ENCODE measurements around the gene MMAA.
"Not testable (repeated sequence)": the region's sequence is repeated elsewhere in the genome, so short reads cannot be mapped to it uniquely, and the experiment has no call there.

MMAA gene

GRCh38 chr4:145625677-145626622 is 6.8 kb downstream of the MMAA start:
- no peak for DNase-seq
- intact Hi-C loops (cut with DNase I): loop anchor here (10.0 kb wide), 1 partner anchor 199 kb away; no protein-coding TSS in a partner anchor

GRCh38 chr4:145626623-145626982 is 7.4 kb downstream of the MMAA start:
- intact Hi-C loops (cut with DNase I): loop anchor here (10.0 kb wide), 1 partner anchor 198 kb away; no protein-coding TSS in a partner anchor
- no peak for DNase-seq

- no peak for DNase-seq
- intact Hi-C loops (cut with DNase I): no loop called here
These were observed 15.9 kb downstream of the MMAA start for GRCh38 chr4:145635117-145635516.

GRCh38 chr4:145635630-145636029 is 16.4 kb downstream of the MMAA start:
- intact Hi-C loops (cut with DNase I): no loop called here
- DNase-seq: no peak

- intact Hi-C loops (cut with DNase I): no loop called here
These were observed 20.1 kb downstream of the MMAA start for GRCh38 chr4:145639186-145639698.

GRCh38 chr4:145640236-145640635 is 21.1 kb downstream of the MMAA start:
- intact Hi-C loops (cut with DNase I); DNase-seq: not testable (repeated sequence)

More at GRCh38 chr4:145639186-145639698, 20.1 kb downstream of the MMAA start:
- no peak for DNase-seq

GRCh38 chr4:145643295-145643694 is 24.1 kb downstream of the MMAA start:
- intact Hi-C loops (cut with DNase I): no loop called here
- no peak for DNase-seq

- no peak for DNase-seq
- intact Hi-C loops (cut with DNase I): no loop called here
These were observed 25.5 kb downstream of the MMAA start for GRCh38 chr4:145644699-145645098.

- no peak for DNase-seq
- intact Hi-C loops (cut with DNase I): no loop called here
These were observed 37.0 kb downstream of the MMAA start for GRCh38 chr4:145656156-145656555.

- peak in 3 of 10 donors; percentile 23 to 50 (median 27) for DNase-seq
- intact Hi-C loops (cut with DNase I): no loop called here
These were observed 40.9 kb downstream of the MMAA start for GRCh38 chr4:145660064-145660463.

- intact Hi-C loops (cut with DNase I): no loop called here
- no peak for DNase-seq
These were observed 44.0 kb downstream of the MMAA start for GRCh38 chr4:145663194-145663593.

GRCh38 chr4:145665773-145666172 is 46.6 kb downstream of the MMAA start:
- intact Hi-C loops (cut with DNase I): no loop called here

GRCh38 chr4:145670422-145670821 is 51.2 kb downstream of the MMAA start:
- intact Hi-C loops (cut with DNase I): no loop called here
- DNase-seq: no peak

More at GRCh38 chr4:145665773-145666172, 46.6 kb downstream of the MMAA start:
- DNase-seq: no peak

GRCh38 chr4:145679520-145679919 is 60.3 kb downstream of the MMAA start:
- intact Hi-C loops (cut with DNase I): no loop called here
- no peak for DNase-seq

GRCh38 chr4:145679991-145680455 is 60.8 kb downstream of the MMAA start, which contains the start of gene C4orf51:
C4orf51 (plus strand) TSS chr4:145680146; CDS start chr4:145680204, 58 bp downstream.
- intact Hi-C loops (cut with DNase I): no loop called here
- DNase-seq: no peak

GRCh38 chr4:145680902-145681301 is 61.7 kb downstream of the MMAA start:
- intact Hi-C loops (cut with DNase I): no loop called here
- DNase-seq: no peak

- DNase-seq: no peak
- intact Hi-C loops (cut with DNase I): no loop called here
These were observed 62.3 kb downstream of the MMAA start for GRCh38 chr4:145681518-145681917.

GRCh38 chr4:145681956-145682355 is 62.8 kb downstream of the MMAA start:
- intact Hi-C loops (cut with DNase I): no loop called here
- no peak for DNase-seq

GRCh38 chr4:145686991-145687390 is 67.8 kb downstream of the MMAA start:
- no peak for DNase-seq
- intact Hi-C loops (cut with DNase I): no loop called here

- intact Hi-C loops (cut with DNase I): no loop called here
These were observed 71.4 kb downstream of the MMAA start for GRCh38 chr4:145690610-145691009.

GRCh38 chr4:145691416-145691815 is 72.2 kb downstream of the MMAA start:
- intact Hi-C loops (cut with DNase I): not testable (repeated sequence)

More at GRCh38 chr4:145690610-145691009, 71.4 kb downstream of the MMAA start:
- DNase-seq: no peak

GRCh38 chr4:145694929-145695328 is 75.7 kb downstream of the MMAA start:
- intact Hi-C loops (cut with DNase I): no loop called here
- DNase-seq: no peak

More at GRCh38 chr4:145691416-145691815, 72.2 kb downstream of the MMAA start:
- DNase-seq: not testable (repeated sequence)
